ENCODE results near the gene TXNDC2. TPM values are rescaled to one million over a fixed set of nuclear protein-coding genes. Genes with fewer than 3 reads are reported as not detected.

TXNDC2 gene
- polyA plus RNA-seq, 1 experiment: 0.06 TPM

GRCh38 chr18:9928646-9929259 lies 43.0 kb downstream of the TXNDC2 start:
- TF ChIP-seq CTCF (IDR thresholded peaks at IDR 0.05; ENCODE audit: low read depth, low read length): no peak
- CTCF ChIA-PET: interaction anchor here (0.8 kb wide), 1 partner anchor 23 kb away, joined by 4 read pairs; no protein-coding TSS in a partner anchor
- H3K27ac ChIP-seq (ENCODE audit: low read depth, low read length): no peak overlapping the region
- DNase-seq (ENCODE audit: low read depth, low spot score): no peak
- POLR2A ChIA-PET: no interaction called here
- H3K9me3 ChIP-seq (ENCODE audit: control insufficient read depth, insufficient read depth, low read length): no peaks in the 10 kb centered on the region
- no peaks in the 10 kb centered on the region for H3K27me3 ChIP-seq (ENCODE audit: control insufficient read depth, insufficient read depth, low read length)
- no peak overlapping the region for H3K4me3 ChIP-seq (ENCODE audit: low read depth, low read length)

- no peak for TF ChIP-seq CTCF (IDR thresholded peaks at IDR 0.05; ENCODE audit: low read depth, low read length)
- Histone ChIP-seq H3K9me3 (ENCODE audit: control insufficient read depth, insufficient read depth, low read length) (no peaks in the 10 kb centered on the region), H3K4me3 (ENCODE audit: low read depth, low read length) (no peak overlapping the region), H3K27ac (ENCODE audit: low read depth, low read length) (no peak overlapping the region), H3K27me3 (ENCODE audit: control insufficient read depth, insufficient read depth, low read length) (no peaks in the 10 kb centered on the region)
- CTCF ChIA-PET: interaction anchor here (1.6 kb wide), 1 partner anchor 20 kb away, joined by 4 read pairs; no protein-coding TSS in a partner anchor
- POLR2A ChIA-PET: no interaction called here
- DNase-seq (ENCODE audit: low read depth, low spot score): no peak
Observed at GRCh38 chr18:9930299-9930884, 44.6 kb downstream of the TXNDC2 start.

- DNase-seq (ENCODE audit: low read depth, low spot score): no peak
- Histone ChIP-seq H3K4me3 (ENCODE audit: low read depth, low read length) (no peak overlapping the region), H3K27ac (ENCODE audit: low read depth, low read length) (no peak overlapping the region), H3K27me3 (ENCODE audit: control insufficient read depth, insufficient read depth, low read length) (no peaks in the 10 kb centered on the region), H3K9me3 (ENCODE audit: control insufficient read depth, insufficient read depth, low read length) (no peaks in the 10 kb centered on the region)
- CTCF ChIA-PET: interaction anchor here (1.6 kb wide), 1 partner anchor 19 kb away, joined by 4 read pairs; no protein-coding TSS in a partner anchor
- TF ChIP-seq CTCF (IDR thresholded peaks at IDR 0.05; ENCODE audit: low read depth, low read length): no peak
- POLR2A ChIA-PET: no interaction called here
Observed at GRCh38 chr18:9931146-9931545, 45.4 kb downstream of the TXNDC2 start.

- DNase-seq (ENCODE audit: low read depth, low spot score): no peak
- Histone ChIP-seq H3K27ac (ENCODE audit: low read depth, low read length) (no peak overlapping the region), H3K4me3 (ENCODE audit: low read depth, low read length) (no peak overlapping the region), H3K27me3 (ENCODE audit: control insufficient read depth, insufficient read depth, low read length) (no peaks in the 10 kb centered on the region), H3K9me3 (ENCODE audit: control insufficient read depth, insufficient read depth, low read length) (no peaks in the 10 kb centered on the region)
- ChIA-PET POLR2A (no interaction called here), CTCF (interaction anchor here (1.6 kb wide), 1 partner anchor 19 kb away, joined by 4 read pairs; no protein-coding TSS in a partner anchor)
- no peak for TF ChIP-seq CTCF (IDR thresholded peaks at IDR 0.05; ENCODE audit: low read depth, low read length)
Observed at GRCh38 chr18:9931678-9932077, 45.9 kb downstream of the TXNDC2 start.

GRCh38 chr18:9933865-9934264 lies 48.1 kb downstream of the TXNDC2 start:
- CTCF ChIA-PET: no interaction called here
- Histone ChIP-seq H3K9me3 (ENCODE audit: control insufficient read depth, insufficient read depth, low read length) (no peaks in the 10 kb centered on the region), H3K4me3 (ENCODE audit: low read depth, low read length) (no peak overlapping the region), H3K27ac (ENCODE audit: low read depth, low read length) (no peak overlapping the region), H3K27me3 (ENCODE audit: control insufficient read depth, insufficient read depth, low read length) (no peaks in the 10 kb centered on the region)
- no peak for DNase-seq (ENCODE audit: low read depth, low spot score)
- POLR2A ChIA-PET: no interaction called here
- no peak for TF ChIP-seq CTCF (IDR thresholded peaks at IDR 0.05; ENCODE audit: low read depth, low read length)

Measured in AG04450 (cell line).